Activated naive CD4-positive, alpha-beta T cell treated with anti-CD3 and anti-CD28 coated beads, Interleukin-2, amount 50 U/mL, for 24 hours (primary cell): ENCODE measurements around the gene DACH1.

ENCODE experiments used
- H3K27ac Mint-ChIP-seq: one replicate; pipeline ENCODE4 v1.8.0; 2021; ENCODE audit warnings: mild to moderate bottlenecking, mixed read lengths
- H3K27me3 Mint-ChIP-seq: one replicate; pipeline ENCODE4 v1.8.0; 2021; ENCODE audit warnings: mixed read lengths
- H3K36me3 Mint-ChIP-seq: one replicate; pipeline ENCODE4 v1.8.0; 2021; ENCODE audit warnings: mixed read lengths
- H3K4me1 Mint-ChIP-seq: one replicate; pipeline ENCODE4 v1.8.0; 2021; ENCODE audit warnings: mixed read lengths
- H3K4me3 Mint-ChIP-seq: one replicate; pipeline ENCODE4 v1.8.0; 2021; ENCODE audit warnings: mild to moderate bottlenecking, mixed read lengths
- H3K9me3 Mint-ChIP-seq: one replicate; pipeline ENCODE4 v1.8.0; 2021; ENCODE audit warnings: mixed read lengths

DACH1 gene

GRCh38 chr13:71522941-71523526 lies 344.0 kb downstream of the DACH1 start:
- Mint-ChIP-seq H3K27me3 (no peaks in the 10 kb centered on the region), H3K9me3 (peaks cover 3% of the 10 kb centered on the region), H3K4me3 (no peak overlapping the region), H3K4me1 (no peaks in the 10 kb centered on the region), H3K27ac (no peak overlapping the region), H3K36me3 (no peaks in the 10 kb centered on the region)

- no peaks in the 10 kb centered on the region for H3K36me3 Mint-ChIP-seq
- no peak overlapping the region for H3K27ac Mint-ChIP-seq
Observed at GRCh38 chr13:71517004-71517403, 350.0 kb downstream of the DACH1 start.

GRCh38 chr13:71516521-71516920 lies 350.5 kb downstream of the DACH1 start:
- H3K4me3 Mint-ChIP-seq = no peak overlapping the region
- no peaks in the 10 kb centered on the region for H3K27me3 Mint-ChIP-seq
- no peaks in the 10 kb centered on the region for H3K4me1 Mint-ChIP-seq
- no peak overlapping the region for H3K27ac Mint-ChIP-seq
- H3K9me3 Mint-ChIP-seq = no peaks in the 10 kb centered on the region
- no peaks in the 10 kb centered on the region for H3K36me3 Mint-ChIP-seq

More at GRCh38 chr13:71517004-71517403, 350.0 kb downstream of the DACH1 start:
- Mint-ChIP-seq H3K9me3 (no peaks in the 10 kb centered on the region), H3K27me3 (no peaks in the 10 kb centered on the region), H3K4me3 (no peak overlapping the region), H3K4me1 (no peaks in the 10 kb centered on the region)

- Mint-ChIP-seq H3K4me3 (no peak overlapping the region), H3K36me3 (no peaks in the 10 kb centered on the region), H3K9me3 (no peaks in the 10 kb centered on the region), H3K27me3 (no peaks in the 10 kb centered on the region), H3K4me1 (no peaks in the 10 kb centered on the region), H3K27ac (no peak overlapping the region)
Observed at GRCh38 chr13:71515744-71516038, 351.3 kb downstream of the DACH1 start.

GRCh38 chr13:71514900-71515743 lies 351.9 kb downstream of the DACH1 start:
- Mint-ChIP-seq H3K27me3 (no peaks in the 10 kb centered on the region), H3K9me3 (peaks cover 3% of the 10 kb centered on the region), H3K27ac (no peak overlapping the region), H3K4me3 (no peak overlapping the region), H3K36me3 (no peaks in the 10 kb centered on the region), H3K4me1 (no peaks in the 10 kb centered on the region)

DNA sequence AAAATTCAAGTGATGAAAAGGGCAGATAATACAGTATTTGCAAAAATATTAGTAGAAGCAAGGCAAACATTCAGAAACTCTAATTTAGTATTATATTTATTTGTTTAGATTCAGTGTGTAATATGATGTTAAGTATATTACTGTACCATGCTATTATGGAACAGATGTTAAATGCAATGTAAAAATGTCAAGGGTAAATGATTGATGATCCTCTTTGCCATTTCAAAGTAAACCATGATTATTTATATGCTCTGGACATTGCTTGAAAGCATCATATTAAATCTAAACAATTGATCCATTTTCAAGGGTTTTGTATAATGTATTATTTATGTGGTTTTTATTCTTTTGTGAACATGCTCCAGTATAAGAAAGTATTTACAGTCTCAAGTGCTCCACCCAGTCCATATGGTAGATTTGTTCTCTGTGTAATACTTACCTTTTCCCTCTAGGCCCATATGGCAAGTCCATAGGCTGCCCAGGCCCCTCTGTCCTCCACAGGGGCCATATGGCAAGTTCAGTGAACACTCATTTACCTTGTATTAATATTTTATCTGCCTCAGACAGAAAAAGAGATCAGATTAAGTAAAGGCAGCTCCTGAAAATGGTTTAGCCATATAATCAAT lies 353.5 kb downstream of the DACH1 start:
- Mint-ChIP-seq H3K27me3 (no peaks in the 10 kb centered on the region), H3K4me3 (no peak overlapping the region), H3K9me3 (peaks cover 8% of the 10 kb centered on the region), H3K4me1 (no peaks in the 10 kb centered on the region), H3K27ac (no peak overlapping the region), H3K36me3 (no peaks in the 10 kb centered on the region)

DNA sequence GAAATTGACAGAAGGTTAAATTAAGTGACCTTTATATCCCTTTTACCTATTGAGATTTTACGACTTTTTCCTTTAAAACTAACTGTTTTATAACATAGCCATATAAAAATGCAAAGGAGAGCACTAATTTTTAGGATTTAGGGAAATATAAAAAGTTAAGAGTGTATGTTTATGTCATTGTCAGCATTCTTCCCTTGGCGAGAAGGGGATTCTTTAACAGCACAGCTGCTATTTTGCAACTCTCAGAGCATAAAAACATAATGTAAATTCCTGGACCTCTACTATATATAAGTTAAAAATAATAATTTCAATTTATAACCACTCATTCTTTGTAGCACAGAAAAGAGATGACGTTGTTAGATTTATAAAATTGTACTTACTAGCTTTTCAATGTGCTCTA lies 363.2 kb downstream of the DACH1 start:
- Mint-ChIP-seq H3K4me1 (no peaks in the 10 kb centered on the region), H3K27me3 (no peaks in the 10 kb centered on the region), H3K9me3 (peaks cover 7% of the 10 kb centered on the region), H3K36me3 (no peaks in the 10 kb centered on the region), H3K27ac (no peak overlapping the region), H3K4me3 (no peak overlapping the region)

GRCh38 chr13:71499944-71500514 lies 367.0 kb downstream of the DACH1 start:
- Mint-ChIP-seq H3K27ac (no peak overlapping the region), H3K4me3 (no peak overlapping the region), H3K27me3 (no peaks in the 10 kb centered on the region), H3K9me3 (peaks cover 7% of the 10 kb centered on the region), H3K36me3 (no peaks in the 10 kb centered on the region), H3K4me1 (no peaks in the 10 kb centered on the region)

DNA sequence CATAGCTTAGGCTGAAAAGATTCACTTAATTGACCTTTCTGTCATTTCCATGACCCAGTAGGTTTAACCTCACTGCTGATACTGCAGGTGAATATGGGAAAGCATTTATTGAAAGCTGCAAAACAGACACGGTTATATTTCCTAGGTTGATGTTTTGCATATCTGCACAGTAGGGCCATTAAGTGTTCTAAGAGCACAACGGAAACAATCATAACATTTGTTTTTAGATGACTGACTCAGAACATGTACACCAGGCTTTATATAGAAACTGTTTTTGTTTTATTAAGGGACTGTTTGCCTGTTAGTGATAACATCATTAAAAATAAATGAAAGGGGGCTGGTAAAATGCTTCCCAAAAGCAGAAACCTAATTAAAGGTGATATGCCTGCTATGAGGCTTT lies 367.8 kb downstream of the DACH1 start:
- no peaks in the 10 kb centered on the region for H3K4me1 Mint-ChIP-seq

DNA sequence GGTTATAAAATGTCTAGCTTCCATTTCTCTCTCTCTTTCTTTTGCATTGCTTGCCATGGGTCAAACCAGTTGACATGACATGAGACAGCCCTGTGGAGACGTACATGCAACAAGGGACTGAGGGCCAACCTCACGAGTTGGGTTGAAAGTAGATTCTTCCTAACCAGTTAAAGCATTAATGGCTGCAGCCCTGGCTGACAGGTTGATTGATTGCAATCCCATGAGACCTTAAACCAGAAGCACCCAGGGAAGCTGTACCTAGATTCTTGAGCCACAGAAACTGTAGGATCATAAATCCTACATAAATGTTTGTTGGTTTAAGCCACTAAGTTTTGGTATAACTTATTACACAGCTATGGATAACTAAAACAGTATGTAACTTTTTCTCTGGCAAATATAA lies 373.8 kb downstream of the DACH1 start:
- no peak overlapping the region for H3K4me3 Mint-ChIP-seq
- no peaks in the 10 kb centered on the region for H3K27me3 Mint-ChIP-seq
- H3K27ac Mint-ChIP-seq = no peak overlapping the region
- H3K4me1 Mint-ChIP-seq = no peaks in the 10 kb centered on the region
- no peaks in the 10 kb centered on the region for H3K36me3 Mint-ChIP-seq
- no peaks in the 10 kb centered on the region for H3K9me3 Mint-ChIP-seq

More for the DNA sequence above, 367.8 kb downstream of the DACH1 start:
- Mint-ChIP-seq H3K9me3 (peaks cover 7% of the 10 kb centered on the region), H3K27ac (no peak overlapping the region), H3K27me3 (no peaks in the 10 kb centered on the region), H3K4me3 (no peak overlapping the region), H3K36me3 (no peaks in the 10 kb centered on the region)

GRCh38 chr13:71492346-71492871 lies 374.6 kb downstream of the DACH1 start:
- H3K9me3 Mint-ChIP-seq = no peaks in the 10 kb centered on the region
- no peaks in the 10 kb centered on the region for H3K27me3 Mint-ChIP-seq
- H3K27ac Mint-ChIP-seq = no peak overlapping the region
- no peak overlapping the region for H3K4me3 Mint-ChIP-seq
- H3K4me1 Mint-ChIP-seq = no peaks in the 10 kb centered on the region
- H3K36me3 Mint-ChIP-seq = no peaks in the 10 kb centered on the region

DNA sequence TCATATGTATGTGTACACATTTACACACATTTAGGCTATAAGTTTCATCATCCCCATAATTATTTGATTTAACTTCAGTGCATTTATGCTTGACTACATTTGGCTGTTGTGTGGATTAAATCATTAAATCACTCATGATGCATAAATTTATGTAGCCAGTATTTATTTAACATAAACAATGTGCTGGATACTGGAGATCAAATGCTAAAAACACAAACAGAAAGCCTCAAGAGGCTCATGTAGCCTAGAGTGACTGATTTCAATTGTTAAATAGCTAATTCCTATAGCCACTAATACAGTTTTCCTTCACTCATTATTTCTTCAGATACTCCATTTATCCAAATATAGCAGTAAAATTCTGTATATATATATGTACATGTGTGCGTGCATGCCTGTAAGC lies 376.0 kb downstream of the DACH1 start:
- H3K4me1 Mint-ChIP-seq = no peaks in the 10 kb centered on the region
- no peaks in the 10 kb centered on the region for H3K9me3 Mint-ChIP-seq
- no peaks in the 10 kb centered on the region for H3K36me3 Mint-ChIP-seq
- H3K27me3 Mint-ChIP-seq = no peaks in the 10 kb centered on the region
- no peak overlapping the region for H3K4me3 Mint-ChIP-seq
- no peak overlapping the region for H3K27ac Mint-ChIP-seq

DNA sequence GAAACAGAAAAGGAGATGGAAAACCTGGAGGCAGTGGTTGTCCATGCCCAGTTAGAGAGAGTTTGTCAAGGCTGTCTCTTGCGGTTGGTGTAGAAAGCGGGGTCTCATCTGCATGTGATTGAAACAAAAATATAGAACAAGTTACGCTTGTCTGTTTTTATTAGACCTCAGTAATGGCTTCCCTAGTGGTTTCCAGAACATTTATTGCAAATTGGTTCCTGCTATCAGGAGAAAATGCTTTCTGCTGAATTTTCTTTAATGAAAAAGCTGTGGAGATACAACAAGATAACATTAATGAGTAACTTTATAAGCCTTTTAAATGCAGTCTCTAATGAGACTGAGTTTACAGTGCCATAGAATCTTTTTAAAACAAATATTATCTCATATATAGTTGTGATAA lies 378.0 kb downstream of the DACH1 start:
- Mint-ChIP-seq H3K4me1 (no peaks in the 10 kb centered on the region), H3K9me3 (no peaks in the 10 kb centered on the region), H3K36me3 (no peaks in the 10 kb centered on the region), H3K4me3 (no peak overlapping the region), H3K27me3 (no peaks in the 10 kb centered on the region), H3K27ac (no peak overlapping the region)

DNA sequence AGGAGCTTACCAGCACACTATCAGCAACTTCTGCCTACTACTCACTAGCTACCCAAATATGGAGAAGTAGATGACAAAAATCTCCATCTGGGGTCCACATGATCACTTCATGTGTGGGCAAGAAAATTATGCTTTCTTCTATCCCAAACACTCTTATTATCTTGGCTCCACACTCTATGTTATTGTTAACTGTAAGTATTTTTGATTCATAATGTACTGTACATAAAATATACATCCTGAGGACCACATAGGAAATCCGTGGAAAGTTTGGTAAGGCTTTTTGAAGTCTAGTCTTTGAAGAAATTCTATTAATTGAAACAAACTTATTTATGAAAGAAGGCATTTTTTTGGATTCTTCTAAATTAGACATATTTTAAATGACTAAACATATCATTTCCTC lies 378.8 kb downstream of the DACH1 start:
- no peaks in the 10 kb centered on the region for H3K9me3 Mint-ChIP-seq
- no peak overlapping the region for H3K27ac Mint-ChIP-seq
- H3K4me1 Mint-ChIP-seq = no peaks in the 10 kb centered on the region
- H3K36me3 Mint-ChIP-seq = no peaks in the 10 kb centered on the region
- no peak overlapping the region for H3K4me3 Mint-ChIP-seq
- no peaks in the 10 kb centered on the region for H3K27me3 Mint-ChIP-seq

DNA sequence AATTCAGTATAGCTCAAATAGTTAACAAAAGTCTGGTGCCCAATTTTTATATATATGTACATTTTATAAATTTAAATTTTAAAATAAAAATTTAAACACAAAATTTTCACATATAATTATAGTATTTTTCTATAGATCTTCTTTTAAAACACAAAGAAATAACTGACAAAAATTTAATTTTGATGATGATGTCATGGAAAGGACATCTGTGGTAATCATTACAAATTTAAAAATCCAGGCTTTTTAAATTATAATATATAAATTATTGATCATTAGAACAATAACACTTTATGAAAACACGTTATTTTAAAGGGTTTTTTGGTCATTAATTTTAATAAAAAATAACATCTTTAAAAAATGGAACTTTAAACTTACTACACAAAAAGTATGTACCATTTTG lies 381.1 kb downstream of the DACH1 start:
- H3K36me3 Mint-ChIP-seq = no peaks in the 10 kb centered on the region
- H3K9me3 Mint-ChIP-seq = no peaks in the 10 kb centered on the region

GRCh38 chr13:71483733-71484132 lies 383.3 kb downstream of the DACH1 start:
- Mint-ChIP-seq H3K4me3 (no peak overlapping the region), H3K27me3 (no peaks in the 10 kb centered on the region), H3K27ac (no peak overlapping the region), H3K4me1 (no peaks in the 10 kb centered on the region), H3K9me3 (no peaks in the 10 kb centered on the region), H3K36me3 (no peaks in the 10 kb centered on the region)

More for the DNA sequence above, 381.1 kb downstream of the DACH1 start:
- H3K27ac Mint-ChIP-seq = no peak overlapping the region
- H3K4me1 Mint-ChIP-seq = no peaks in the 10 kb centered on the region
- no peaks in the 10 kb centered on the region for H3K27me3 Mint-ChIP-seq
- H3K4me3 Mint-ChIP-seq = no peak overlapping the region
